NCI-H2029 (cell line): Measurements from ENCODE around the gene ITPR1.
A peak's percentile ranks its signal among the peaks of the same experiment; 100 is the strongest.

ENCODE experiments used
- DNase-seq: peaks from one replicate; lab custom pipeline; 2025; lab: John Stamatoyannopoulos, UW

ITPR1 gene

DNA sequence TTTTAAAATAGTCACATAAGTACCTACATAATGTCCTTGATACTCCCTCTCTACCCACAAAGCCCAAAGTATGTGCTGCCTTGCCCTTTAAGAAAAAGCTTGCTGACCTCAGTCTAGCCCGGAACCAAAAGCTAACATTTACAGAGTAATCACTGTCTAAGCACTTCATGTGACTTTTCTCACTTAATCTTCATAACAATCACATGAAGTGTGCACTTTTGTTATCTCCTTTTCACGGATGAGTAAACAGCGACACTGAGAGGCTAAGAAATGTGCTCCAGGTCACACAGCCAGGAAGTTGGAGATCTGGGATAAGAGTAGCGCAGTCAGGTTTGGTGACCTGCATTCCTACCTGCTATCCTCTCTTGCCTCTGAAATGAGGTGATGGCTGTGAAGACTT, 194.0 kb downstream of the ITPR1 start:
- peak; percentile 20 for DNase-seq

DNA sequence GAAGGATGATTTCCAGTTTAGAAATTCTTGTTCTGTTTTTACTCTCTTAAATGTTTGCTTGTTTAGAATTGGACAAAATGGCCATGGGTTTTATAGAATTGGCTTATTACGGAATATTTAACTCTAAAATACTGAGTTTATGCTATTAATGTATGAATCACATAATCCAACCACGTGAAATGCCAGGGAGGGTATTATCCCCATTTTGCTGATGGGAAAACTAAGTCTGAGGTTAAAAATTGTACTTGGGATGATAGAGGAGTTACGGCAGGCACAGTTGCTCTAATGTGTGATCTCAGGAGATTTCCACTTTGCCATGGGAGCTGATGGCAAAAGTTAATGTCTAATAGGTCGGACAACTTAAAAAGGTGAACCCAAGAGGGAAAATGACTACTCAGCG, 194.4 kb downstream of the ITPR1 start:
- no peak for DNase-seq

DNA sequence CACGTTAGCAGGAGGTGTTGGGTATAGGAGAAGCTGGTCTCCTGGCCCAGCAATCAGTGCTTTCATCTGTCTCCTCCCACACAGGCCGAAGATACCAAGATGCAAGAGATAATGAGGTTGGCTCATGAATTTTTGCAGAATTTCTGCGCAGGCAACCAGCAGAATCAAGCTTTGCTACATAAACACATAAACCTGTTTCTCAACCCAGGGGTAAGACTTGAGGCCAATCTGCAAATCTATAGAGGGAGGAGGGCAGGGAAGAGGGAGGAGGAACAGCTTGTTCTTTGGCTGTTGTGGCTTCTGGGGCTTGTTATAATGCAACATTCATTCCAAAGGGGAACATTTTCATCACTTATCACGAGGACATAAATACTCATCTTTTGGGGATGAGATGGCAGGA, 195.3 kb downstream of the ITPR1 start:
- DNase-seq: no peak

DNA sequence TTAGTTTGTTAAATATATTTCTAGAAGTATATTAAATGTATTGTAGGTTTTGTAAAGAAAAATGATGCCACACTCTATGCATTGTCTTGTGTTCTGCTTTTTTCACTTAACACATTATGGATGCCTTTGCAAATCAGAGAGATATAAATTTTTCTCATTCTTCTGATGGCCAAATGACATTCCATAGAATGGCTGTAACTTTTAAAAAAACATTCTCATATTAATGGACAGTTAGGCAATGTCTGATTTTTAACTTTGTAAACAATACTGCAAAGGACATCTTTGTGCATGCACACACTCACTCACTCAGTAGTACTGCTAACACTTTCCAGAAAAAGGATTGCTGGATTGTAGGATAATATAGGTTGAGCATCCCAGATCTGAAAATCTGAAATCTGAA, 195.9 kb downstream of the ITPR1 start:
- no peak for DNase-seq

DNA sequence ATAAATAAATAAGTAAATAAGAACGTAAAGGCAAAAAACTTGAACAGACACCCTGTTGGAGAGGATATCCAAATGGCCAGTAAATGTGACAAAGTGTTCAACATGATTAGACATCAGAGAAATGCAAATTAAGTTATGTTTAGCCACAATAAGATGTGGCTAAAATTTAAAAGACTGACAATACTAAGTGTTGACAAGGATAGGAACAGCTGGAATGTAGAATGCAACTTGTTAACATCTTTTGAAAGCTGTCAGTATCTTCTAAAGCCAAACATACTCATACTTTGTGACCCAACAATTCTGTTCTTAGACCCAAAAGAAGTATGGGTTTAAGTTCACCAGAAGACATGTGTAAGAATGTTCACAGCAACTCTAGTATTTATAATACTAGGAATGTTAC, 197.1 kb downstream of the ITPR1 start:
- DNase-seq: no peak

DNA sequence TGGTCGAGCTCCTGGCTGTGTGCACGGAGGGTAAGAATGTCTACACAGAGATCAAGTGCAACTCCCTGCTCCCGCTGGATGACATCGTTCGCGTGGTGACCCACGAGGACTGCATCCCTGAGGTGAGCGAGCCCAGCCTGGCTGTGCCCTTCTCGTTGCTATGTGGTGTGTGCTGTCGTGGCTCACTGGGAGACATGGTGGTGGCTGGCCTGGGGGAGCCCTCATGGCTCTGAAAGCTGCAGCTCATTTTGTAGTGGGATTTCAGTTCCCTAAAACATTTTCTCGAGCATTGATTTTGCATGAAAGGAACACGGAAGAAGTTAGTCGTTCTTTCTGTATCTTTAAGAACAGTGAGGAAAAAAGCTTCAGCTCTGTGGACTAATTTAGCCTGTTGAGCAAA, 200.5 kb downstream of the ITPR1 start:
- no peak for DNase-seq

DNA sequence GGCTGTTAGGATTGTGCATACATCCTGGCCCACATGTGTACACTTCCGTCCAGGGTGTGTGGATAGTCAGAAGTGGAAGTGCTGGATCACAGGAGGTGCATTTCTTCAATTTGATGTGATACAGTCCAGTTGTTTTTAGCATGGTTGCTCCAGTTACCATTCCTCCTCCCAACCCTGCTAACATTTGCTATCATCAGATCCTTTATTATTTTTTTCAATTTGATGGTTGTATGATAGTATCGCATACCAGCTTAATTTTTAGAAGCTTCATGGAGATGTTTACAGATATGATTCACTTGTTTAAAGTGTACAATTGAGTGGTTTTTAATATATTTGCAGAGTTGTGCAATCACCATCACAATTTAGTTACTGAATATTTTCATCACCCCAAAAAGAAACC, 202.7 kb downstream of the ITPR1 start:
- no peak for DNase-seq

DNA sequence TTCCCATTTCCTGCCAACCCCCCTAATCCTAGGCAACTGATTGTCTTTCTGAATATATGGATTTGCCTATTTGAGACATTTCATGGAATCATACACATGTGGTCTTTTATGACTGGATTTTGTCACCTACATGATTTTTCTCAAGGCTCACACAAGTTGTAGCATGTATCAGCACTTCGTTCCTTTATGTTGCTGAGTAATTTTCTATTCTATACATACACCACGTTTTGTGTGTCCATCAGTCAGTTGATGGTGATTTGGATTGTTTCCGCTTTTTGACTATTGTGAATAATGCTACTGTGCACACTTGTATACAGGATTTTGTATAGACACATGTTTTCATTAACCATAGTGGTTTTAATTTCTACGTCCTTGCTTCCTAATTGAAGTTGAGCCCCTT, 203.1 kb downstream of the ITPR1 start:
- no peak for DNase-seq

DNA sequence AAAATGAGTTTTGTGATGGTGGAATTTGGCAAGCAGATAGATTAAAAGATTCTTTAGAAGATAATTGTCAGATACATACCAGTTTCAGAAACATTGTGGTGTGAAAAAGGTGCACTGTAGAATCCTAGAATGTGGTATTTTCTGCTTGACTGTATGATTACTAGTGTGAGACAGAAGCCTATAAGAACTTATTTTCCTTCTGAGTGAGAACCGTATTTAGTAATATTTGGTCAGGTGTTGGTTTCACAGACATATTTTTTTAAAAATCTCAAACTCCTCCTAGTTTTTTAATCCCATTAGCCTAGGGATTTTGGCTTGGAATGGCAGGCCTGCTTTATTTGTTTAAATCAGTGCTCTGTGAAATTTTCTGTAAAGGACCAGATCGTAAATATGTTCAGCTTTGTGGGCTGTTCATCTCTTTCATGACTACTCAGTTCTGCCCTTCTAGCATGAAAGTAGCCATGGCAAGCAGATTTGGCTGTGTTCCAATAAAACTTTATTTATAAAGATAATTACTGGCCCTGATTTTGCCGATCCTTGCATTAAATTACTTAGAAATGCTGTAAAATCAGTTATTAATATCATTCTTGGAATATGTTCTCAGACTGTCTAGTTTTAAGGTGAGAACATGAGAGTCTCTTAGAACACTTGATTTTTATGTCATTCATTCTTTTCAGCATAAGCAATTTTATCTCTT, 205.1 kb downstream of the ITPR1 start:
- DNase-seq: no peak

DNA sequence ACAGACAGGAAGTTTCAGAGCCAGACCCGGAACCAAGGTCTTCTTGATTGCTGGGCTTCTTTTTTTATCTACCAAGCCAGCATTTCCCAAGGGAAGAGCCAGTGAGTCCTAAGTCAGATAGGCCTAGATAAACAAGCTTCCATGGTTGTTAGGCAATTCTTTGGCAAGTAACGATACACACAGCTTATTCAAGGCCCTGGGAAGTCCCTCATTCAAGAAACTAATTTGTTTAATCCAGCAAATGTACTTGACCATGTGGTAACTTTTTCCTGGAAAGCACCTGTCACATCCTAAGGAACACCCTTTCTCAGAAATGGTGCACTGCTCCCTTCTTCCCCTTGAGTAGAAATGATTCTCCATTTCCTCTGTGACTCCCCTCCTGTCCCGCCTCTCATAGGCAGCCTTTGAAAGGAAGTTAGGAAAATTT, 209.9 kb downstream of the ITPR1 start:
- DNase-seq: no peak

DNA sequence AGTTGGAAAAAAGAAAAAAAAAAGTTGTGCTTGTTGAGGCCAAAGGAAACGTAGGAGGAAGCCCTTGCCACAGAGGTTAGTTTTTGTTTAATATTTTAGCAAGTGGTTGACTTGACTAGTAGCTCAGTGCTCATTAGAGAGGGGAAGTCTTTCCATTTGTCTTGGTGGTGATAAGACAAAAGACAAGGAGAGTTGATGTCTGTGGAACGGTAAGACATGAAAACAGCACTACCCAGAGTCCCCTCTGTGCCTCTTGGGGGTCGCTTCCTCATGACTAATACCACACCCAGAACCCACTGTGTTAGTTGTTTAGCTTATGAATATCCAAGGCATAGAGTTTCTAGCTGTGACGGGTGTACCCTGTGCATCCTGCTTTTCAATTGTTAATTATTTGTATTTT, 211.4 kb downstream of the ITPR1 start:
- DNase-seq: no peak

DNA sequence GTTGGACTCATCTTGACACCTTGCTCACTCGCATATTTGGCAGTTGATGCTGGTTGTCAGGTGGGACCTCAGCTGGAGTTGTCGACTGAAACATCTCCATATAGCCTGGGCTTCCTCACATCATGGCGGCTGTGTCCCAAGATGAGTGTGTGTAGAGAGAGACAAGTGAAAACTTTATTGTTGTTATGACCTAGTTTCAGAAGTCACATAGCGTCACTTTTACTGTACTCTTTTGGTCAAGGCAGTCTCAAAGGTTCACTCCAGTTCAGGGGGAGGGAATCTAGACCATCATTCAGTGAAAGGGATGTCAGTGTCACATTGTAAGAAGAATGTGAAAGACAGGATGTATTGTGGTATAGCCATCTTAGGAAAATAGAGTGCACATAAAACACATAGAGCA, 214.2 kb downstream of the ITPR1 start:
- DNase-seq: no peak

DNA sequence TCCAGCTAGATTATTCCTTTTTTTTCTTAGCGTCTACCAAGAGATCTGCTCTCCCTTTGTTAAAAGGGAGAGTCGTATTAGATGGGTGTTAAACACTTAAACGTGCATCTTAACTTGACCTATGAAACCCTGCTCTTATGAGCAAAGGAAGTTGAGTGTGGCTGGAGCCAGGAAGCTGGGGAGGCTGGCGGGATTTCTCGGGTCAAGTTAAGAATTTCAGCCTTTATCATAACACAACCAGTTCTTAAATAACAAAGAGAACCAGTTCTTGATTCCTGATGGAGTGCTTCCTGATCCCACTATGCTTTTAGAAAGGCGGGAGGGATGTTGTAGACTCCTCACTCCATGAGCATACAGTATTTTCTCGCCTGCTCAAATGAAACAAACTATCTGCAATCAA, 215.1 kb downstream of the ITPR1 start:
- no peak for DNase-seq

DNA sequence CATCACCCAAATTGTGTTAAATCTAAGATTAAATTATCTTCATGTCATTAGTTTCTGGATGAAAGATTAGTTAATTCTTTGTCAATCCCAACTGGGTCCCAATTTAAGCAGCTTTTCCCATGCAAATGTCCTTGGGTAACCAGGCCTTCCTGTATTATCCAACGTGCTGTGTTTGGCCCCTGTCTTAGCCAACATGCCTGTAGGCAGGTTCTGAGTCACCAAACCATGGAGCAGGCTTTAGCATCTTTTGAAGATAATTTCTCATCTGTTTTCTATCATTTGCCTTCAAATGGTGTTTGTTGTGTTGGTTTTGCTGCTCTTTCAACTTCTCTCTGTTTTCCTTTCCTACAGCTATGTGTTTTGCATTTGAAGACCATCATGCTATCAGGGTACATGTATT, 216.2 kb downstream of the ITPR1 start:
- no peak for DNase-seq

DNA sequence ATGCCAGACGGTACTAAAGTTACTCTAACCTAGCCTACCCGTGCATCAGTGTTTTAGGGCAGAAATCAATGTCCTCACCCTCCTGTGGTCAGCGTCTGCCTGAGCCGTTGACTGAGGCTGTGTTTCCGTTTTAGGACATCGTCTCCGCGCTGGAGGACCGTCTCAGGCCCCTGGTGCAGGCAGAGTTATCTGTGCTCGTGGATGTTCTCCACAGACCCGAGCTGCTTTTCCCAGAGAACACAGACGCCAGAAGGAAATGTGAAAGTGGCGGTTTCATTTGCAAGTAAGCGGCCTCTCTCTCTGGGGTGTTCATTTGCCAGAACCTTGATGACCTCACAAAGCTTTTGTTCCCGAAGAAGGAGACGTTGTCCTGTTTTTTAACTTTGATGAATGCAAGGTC, 217.0 kb downstream of the ITPR1 start:
- no peak for DNase-seq

DNA sequence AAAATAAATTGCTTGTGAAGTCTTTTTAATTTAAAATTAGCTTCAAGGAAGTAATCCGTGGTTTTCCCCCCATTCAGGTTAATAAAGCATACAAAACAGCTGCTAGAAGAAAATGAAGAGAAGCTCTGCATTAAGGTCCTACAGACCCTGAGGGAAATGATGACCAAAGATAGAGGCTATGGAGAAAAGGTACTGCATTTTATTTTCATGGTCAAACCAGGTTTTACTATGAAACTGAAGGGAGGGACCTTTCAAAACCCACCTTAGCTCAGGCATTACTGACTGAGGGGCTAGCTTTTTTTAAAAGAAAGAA, 218.5 kb downstream of the ITPR1 start:
- DNase-seq: no peak

DNA sequence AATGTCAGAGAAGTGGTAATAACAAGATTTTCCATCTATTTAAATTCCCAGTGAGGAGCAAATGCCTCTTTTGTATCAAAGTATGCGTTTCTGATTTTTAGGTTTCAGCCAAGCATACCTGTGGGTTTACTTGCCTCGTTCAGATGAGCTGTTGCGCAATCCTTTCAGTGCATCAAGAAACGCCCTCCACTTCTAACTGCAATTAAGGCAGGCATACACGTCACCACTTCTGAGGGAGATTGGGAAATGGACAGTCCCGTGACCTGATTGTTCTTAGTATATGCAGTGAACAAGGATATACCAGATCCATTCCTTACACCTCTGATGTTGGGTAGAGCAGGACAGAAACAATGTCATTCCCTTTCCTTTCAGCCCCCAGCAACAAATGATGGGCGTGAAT, 219.0 kb downstream of the ITPR1 start:
- peak; percentile 54 for DNase-seq

DNA sequence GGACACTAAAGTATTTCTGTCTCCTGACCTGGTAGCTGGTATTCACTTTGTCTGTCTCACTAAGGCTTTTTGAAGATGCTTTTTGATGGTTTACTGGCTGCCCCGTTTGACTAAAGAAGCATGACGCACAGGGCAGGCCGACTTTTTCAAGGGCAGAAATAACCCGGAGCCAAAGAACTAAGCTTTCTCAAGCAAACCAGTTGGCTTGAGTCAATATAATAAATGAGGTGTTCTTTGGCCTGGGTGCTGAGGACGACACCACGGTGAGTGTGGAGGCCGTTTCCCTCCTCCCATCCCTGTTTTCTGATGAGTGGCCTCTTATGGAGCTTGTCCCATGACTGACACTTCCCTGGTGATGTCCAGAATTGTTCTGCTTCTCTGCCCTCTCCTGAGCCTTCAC, 220.9 kb downstream of the ITPR1 start:
- no peak for DNase-seq

DNA sequence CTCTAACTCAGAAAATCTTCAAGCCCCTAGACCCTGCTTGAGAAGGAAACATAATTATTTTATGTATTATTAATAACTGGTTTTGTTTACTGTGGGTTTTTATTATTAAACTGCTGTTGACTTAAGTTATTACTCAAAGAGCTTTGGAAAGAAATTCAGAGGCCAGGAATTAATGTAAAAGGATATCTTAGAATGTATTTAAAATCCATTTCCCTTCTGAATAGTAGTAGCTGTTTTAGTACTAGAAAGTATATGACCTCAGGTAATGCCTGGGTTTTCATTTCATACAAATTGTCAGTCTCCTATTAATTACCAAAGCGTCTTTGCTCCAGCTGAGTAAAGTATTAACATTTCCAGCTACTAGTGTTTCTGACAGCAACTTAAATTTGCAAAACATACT, 223.1 kb downstream of the ITPR1 start:
- DNase-seq: no peak

DNA sequence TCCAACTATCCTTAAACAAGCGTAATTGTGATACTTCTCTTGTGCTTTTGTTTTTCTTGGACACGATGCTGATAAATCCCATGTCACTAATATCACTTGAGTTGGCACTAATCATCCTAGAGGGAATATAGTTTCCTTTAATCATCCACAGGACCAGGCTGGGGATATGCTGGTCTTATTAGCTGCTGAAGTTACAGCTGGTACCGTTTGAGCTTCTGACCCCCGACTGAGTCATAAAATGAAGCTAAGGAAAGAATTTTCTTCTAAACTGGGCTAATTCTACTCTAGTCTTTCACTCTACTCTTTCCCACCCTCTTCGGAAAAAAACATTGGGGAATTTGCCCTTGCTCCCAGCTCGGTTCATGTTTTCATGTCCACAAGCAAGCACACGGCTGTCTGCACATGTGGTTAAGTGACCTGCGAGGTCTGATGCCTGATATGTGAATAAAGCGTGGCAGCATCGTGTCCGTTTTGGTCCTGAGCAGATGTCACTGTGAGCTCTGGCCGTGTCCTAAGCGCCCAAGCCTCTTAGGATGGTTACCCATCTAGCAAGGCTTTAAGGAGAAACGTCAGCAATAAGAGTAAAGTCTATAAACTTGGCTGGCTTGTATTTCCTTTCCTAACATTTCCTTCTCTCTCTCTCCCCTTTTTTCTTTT, 223.7 kb downstream of the ITPR1 start:
- no peak for DNase-seq

DNA sequence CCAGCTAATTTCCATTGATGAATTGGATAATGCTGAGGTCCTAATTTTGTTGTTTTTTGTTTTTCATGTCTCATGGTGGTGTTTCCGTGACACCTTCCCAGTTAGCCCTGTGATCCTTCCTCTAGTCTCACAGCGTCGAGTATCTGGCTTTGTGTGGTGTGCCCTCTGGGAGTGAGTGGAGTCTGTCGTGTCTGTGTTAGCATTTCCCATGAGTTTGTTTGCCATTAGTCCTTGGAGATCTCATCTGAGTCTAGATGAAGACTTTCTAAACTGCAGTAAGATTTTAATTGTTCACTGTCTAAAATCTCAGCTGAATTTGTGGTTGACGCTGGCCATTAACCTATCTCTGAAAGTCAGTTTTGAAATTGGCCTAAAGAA, 224.2 kb downstream of the ITPR1 start:
- no peak for DNase-seq

DNA sequence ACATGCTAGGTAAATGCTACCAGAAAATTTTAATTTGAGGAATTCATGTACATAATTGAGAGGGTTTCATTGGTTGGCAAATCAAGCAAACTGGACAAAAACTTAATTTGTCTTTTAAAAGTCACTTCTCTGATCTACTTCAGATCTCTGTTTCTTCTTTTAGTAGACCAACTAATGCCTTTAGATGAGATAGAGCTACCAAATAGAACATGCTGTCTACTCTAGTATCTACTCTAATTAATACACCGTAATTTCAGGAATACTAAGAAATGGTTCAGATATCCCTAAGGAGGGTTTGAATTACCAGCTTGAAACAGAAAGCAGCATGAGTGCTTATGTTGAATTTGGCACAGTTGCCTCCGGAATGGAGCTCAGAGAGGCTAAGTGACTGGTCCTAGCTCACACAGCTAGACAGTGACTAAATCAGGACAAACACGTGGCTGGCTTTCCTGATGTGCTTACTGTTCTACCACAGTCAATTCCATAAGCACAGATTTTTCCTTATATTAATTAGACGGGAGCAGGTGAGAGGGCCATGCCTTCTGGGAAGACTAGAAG, 225.1 kb downstream of the ITPR1 start:
- DNase-seq: no peak

DNA sequence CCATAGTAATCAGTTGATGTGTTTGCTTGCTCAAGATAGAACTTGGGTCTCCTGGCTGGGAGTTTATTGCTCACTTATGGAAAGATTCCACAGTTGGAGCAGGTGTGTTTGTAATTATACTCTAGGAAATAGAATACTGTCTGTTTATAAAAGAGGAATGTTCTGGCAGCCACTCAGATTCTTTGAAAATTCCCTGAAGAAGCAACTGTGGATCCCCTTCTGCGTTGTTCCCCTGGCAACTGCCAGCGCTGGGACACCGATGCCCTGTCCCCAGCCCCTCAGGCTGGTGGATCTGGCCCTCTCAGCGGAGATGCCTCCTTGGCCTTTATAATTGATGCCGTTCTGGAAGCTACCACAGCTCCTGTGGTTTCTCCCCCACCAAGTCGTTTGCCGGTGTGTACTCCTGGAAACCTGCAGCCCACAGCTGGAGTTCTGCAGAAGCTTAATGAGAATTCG, 225.9 kb downstream of the ITPR1 start:
- DNase-seq: peak; percentile 18
